Measurements from ENCODE around the gene GRM2.

GRM2 gene

DNA sequence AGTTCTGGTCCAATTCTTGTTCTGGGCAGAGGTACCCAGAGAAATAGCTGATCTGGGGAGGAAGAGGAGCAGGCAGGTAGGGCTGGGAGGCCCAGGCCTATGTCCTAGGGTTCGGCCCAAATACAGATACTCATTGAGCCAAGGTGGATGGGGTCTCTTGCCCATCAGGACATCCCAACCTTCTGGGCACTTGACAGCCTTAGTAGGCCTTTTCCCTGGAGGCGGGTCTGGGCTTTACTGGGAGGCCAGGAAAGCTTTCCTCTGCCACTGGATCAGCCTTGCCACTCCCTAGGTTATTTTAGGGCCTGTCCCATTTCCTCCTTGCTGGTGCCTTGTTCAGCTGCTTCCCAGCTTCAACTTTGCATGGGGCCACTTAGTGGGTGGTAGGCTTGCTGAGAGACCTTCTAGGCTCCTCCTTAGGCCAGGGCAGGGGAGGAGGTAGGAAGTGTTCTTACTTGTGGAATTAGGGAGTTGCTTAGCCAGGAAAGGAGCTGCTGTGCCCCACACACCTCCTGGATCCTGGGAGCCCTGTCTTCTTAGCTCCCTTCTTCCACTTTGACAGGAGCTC is 26.1 kb upstream of the GRM2 start:
- no peak for FAIRE-seq

DNA sequence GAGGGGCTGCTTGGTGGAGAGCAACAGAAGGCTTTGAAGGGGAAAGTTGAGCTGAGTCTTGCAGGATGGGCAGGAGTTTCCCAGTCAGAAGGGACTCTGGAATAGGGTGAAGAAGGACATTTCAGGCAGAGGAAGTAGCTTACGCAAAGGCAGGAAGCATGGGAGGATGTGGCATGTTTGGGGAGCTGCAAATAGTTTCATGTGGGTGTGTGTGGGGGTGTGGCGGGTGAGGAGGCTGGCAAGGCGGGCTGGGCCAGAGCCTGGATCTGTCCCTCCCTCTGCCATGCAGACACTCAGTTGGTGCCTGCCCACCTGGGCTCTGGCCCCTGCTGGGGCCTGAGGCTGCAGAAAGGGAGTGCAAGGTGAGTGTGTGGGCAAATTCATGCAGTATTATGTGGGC is 25.4 kb upstream of the GRM2 start:
- no peak for FAIRE-seq

DNA sequence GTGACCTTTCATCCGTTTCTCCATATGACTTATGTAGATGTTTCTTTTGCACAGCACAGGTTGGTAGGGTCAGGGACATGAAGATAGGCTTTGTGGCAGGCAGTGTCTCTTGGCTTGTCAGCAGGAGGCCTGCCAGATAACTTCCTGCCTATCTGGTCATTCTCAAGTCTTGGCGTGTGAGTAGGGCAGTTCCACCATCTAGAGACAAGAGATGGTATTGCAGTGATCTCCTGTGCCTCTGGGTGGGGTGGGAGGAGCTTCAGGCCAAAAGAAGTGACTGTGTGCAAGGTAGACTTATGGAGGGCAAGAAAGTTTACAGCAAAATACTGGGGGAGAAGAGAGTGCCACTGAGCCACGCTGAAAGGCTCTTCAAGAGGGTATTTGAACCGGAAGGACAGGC is 24.8 kb upstream of the GRM2 start:
- FAIRE-seq = peak; percentile 80

DNA sequence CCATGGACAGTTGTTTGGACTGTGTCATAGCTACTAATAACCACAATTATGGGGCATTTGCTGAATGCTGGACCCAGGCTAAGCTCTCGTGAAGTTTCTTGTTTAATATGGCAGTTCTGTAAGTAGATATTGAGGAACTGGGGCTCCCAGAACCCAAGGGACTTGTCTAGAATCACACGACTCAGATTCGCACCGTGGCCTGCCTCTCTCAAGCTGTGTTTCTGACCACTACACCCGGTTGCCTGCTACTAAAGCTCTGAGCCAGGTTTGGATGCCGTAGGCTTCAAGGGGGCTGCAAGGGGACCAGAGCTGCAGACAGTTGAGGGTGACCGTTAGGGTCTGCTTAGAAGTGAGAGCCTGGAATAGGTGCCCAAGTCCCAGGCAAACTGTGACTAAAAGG is 24.3 kb upstream of the GRM2 start:
- FAIRE-seq = no peak

DNA sequence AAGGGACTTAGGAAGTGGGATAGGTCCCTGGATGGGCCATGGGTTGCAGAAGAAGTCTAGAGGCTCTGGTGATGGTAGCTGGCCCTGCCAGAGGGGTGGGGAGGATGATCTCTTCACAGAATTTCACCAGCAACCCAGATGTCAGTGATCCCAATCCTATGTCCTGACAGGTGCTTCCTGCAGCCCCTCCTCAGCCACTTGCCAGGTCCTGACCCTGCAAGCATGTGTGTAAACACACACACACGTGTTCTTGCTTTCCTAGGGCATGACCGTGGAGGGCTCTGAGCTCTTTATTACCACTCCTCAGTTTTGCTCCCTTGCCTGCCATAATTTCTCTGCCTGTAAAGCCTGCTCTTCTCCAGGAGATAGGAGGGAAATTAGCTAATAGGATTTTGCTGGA is 23.3 kb upstream of the GRM2 start:
- FAIRE-seq = no peak

DNA sequence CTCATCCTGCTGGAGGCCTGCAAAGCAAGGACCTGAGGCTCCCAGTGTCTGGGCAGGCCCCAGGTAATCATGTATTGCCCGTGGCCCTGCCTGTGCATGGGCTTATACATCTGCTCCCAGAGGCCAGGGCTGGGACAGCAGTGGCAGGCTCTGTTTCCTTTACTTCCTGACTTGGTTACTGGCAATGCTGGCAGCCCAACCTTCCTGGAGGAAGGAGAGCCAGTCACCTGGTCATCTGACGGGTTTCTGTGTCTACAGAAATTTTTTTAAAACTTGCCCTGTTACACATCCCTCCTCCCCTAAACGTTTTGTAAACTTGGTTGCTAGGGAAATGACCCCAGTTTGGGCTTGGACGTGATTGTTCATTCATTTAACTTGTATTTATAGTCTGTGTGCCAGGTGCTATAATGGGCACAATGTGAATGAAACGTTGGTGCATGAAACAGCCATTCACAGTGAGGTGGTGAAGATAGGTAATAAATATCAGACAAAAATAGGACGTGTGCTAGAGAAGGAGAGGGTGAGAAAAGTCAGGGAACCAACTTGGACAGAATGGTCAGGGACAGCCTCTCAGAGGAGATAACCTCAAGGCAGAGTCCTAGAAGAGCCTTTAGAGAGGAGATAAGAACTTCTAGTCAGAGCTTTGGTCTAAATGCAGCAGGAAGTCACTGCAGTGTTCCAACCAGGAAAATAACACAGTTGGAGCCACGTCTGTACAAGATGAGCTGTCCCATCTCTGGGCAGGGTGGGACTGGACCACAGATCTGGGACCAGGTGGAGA is 21.7 kb upstream of the GRM2 start:
- no peak for FAIRE-seq

DNA sequence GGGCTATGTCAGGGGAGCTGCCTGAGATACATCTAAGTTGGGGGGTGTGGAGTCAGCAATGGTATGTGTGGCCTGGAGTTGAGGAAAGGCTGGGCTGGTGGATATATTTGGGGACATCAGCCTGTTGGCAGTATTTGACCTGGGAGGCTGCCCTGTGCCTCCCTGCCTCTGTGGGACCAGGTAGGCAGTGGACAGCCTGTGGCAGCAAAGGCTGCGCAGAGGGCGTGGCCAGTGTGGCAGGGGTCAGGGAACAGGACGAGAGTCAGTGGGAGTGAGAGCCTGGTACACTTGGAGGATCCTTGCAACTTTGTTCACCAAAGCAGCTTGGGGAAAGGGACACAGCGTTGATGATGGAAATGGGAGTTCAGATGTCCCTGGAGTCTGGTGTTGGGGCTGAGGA is 20.8 kb upstream of the GRM2 start:
- FAIRE-seq = no peak

DNA sequence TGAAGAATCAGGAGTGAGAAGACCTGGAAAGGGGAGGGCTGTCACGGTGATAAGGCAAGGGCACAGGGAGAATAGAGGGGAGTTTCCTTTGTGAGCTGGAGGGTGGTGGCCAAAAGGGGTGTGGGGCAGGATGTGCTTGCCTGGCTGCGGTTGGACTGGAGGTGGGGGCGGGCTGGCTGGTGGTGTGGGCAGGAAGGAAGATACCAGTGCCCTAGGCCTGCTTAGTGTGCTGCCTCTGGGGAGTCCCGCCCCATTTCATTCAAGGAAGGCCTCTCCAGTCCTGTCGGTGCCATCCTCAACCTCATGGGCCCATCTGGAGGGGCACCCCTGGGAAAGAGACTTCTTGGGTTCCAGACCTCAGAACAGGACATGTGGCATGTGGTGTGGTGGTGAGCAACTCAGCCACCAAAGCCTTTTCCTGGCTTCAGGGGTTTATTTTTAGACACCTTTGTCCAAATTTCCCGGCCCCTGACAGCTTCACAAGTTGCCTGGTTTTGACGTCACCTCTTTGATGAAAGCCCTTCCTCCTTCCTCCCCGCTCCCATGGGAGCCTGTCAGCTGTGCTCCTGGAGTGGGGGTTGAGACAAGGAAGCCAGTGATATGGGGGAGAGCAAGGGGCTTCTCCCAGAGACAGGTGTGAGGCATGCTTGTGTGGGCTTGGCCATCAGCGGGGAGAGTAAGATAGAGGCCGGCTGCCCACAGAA is 20.2 kb upstream of the GRM2 start:
- no peak for FAIRE-seq

DNA sequence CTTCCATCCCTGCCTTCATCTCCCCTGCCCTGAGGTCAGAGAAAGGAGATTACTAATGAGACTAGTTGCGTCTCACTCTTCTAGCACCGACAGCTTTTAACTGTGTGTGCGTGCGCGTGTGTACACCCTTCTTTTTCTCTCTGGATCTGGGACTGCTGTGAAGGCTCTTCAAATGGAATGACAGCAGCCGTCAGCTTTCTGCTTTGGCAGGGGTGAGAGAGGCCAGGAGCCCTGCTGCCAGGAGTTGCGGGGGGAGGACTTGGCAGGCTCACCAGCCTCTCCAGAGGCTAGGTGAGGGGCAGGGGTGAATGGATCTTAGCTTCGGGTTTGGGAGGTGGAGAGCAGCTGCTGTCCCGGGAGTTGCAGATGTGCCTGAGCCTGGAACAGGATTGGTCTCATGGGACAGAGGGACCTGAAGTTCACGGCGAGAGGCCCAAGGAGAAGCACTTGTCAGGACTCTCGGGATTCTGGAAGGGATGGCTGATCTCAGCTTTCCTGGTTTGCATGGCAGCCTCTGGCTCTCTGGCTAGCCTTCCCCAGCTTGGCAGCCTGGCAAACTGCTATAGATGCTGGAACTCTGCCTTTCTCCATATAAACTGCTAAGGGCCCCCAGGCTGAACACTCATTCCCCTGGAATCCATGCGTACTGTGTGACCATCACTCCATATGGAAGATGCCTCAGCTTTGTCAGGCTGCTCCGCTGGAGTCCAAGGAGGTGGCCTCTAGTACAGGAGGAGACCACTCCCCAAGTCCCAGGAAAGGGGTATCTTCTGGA is 19.2 kb upstream of the GRM2 start:
- no peak for FAIRE-seq

DNA sequence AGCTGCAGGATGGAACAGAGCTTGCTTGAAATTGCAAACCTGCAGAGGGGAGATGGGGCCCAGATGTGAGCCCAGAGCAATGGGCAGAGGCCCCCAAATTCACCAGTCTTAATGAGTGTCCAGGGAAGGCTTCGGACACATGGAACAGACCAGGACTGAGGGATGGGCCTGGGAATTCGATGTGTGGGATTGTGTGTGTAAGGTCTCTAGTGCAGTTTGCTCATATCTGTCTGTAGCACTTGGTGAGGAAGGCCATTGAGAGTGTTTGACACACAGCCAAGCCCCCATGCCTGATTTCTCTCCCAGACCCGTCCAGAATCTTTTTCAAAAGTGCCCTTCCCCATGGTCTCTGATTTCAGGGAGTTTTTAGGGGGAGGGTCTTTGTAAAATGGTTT is 18.7 kb upstream of the GRM2 start:
- no peak for FAIRE-seq

DNA sequence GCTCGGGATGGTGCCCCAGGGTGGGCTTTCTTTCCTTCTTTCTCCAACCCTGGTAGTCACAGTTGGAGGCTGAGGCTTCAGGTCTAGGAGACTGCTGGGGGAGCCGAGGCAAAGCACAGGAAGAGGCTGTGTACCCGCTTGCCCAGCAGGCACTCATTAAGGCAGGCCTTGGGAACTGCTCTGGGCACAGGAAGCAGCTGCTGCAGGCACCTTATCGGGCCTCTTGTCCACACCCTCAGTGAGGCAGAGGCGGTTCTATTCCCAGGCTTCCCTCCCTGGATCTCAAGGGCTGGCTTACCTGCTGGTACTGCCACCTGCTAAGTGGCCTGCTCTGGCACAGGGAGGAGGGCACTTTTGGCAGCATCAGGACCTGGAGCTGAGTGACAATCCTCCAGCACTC is 15.8 kb upstream of the GRM2 start:
- FAIRE-seq = no peak

DNA sequence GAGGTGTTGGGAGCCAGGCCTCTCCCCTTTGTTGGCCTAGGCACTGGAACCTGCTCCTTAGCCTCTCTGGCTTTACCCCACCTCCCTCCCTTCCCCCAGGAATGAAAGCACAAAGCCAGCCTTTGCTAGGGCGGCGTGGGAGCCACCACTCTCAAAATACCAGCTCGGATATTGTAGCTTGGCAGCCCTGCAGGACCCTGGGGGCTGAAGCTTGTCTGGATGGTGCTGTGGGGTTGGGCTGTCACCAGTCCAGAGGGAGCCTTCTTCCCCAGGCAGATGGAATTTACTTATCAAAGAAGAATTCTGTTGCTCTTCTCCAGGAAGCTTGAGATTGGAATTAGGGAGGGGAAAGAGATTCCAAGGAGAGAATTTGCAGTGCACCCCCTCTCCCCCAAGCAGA is 14.9 kb upstream of the GRM2 start:
- no peak for FAIRE-seq

DNA sequence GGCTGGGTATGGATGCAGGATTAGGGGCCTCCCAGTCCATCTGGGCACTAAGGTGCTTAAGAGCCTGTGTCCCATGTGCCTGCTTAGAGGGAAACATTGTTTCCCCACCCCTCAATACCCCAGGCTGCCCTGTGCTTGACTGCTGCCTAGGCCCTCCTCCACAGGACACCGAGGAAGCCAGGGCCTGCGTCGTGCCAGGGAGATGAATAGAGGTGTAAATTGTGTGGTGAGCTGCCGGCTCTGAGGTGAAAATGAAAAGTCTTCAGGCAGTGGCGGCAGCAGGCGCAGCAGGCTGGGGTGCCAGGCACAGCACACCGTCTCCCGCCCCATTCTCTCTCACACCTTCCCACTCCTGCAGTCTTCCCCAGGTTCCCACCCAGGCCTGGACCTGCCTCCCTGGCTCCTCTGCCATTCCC is 13.9 kb upstream of the GRM2 start:
- FAIRE-seq = no peak

DNA sequence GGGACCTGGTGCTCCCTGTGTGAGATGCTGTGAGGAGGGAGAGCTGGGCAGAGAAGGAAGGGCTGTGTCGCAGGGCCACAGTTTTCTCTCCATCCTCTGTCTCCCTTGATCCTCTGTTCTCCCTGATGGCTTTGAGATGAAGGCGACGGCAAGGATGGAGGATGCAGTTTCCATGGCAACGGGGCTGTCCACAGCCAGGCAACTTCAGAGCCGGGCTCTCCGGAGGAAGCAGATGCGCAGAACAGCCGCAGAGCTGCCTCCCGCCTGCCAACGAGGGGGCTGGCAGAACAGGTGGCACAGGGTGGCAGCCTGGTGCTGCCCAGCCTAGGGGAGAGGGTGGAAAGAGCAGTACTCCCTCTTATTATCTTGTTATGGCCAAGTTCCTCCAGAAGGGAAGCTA is 9.9 kb upstream of the GRM2 start:
- FAIRE-seq = no peak

DNA sequence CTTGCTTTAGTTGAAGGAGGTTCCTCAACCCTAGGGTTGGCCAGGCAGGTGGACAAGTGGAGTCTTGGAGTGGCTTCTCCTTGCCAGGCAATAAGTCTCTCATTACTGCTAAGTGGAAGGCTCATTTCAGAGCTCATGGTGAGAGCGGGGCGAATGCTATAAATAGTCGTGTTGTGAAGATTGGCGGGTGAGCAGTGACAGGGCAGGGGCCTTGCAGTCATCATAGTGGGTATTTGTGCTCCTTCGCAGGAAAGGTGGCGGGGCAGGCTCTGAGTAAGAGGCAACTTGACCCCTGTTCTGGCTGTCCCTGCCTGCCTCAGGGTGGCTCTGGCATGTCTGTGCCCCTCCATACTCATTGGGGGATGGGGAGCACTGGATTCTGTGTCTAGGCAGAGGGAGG is 8.7 kb upstream of the GRM2 start:
- no peak for FAIRE-seq

DNA sequence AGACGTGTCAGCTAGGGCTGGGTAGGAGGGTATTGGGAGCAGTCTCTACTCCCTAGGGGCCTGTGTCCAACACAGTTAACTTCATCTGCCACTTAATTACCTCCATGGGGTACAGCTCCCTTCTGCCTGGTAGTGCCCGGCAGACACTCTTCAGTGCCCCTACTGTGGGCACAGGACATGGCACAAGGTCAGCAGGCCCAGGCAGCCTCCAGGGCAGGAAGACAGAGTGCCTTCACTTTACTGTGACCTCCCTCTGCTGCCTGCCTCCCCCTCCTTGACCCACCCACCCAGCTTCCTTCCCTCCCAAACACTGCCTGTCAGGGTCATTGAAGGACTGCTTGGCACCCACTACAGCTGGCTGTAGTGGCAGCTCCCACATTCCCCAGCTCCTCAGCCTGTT is 6.5 kb upstream of the GRM2 start:
- FAIRE-seq = no peak

DNA sequence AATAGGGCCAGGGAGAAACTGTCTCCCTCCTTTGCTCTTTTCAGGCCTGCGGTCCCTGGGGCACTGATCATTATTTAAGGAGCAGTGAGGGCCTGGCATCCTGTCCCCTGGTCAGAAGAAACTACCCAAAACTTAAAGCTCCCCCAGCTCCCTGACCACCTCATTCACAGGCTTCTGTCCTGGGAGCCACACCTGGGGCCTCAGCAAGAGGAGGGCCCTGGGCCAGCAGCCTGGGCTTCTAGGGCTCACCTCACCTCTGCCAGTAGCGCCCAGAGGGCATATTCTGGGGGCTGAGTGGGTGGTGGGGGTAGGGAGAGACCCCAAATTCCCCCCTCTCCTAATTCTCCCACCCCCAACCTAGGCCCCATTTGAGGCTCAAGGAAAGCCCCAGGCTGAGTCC is 4.7 kb upstream of the GRM2 start:
- no peak for FAIRE-seq

DNA sequence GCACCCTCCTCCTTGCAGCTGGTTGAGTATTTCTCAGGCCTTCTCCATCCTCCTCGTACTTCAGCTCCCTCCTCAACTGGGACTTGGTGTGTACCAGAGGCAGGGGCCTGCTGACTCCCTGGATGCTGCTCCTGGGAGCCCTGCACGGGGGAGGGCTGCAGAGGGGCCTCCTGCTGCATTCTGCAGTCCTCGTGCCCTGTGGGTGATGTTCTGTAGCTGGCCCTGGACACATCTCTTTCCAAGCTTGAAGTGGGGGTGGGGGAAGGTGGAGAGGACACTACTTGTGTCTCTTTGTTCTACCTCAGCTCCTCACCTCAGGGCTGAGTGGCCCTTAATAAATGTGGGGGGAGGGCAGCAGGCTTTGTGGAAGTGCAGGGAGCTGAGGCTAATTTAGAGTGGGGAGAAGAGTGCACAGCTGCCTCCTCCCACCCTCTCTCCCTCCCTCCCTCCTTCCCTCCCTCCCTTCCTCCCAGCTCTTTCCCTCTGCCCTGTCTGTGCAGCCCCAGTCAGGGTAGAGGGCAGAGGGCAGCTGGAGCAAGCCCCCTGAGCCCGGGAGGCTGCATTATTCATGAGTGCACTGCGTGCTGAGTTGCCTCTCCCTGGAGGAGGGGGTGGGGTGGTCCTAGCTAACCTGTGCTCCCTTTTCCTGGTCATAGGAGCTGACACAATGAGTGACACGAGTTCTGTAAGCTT is 3.7 kb upstream of the GRM2 start:
- no peak for FAIRE-seq

DNA sequence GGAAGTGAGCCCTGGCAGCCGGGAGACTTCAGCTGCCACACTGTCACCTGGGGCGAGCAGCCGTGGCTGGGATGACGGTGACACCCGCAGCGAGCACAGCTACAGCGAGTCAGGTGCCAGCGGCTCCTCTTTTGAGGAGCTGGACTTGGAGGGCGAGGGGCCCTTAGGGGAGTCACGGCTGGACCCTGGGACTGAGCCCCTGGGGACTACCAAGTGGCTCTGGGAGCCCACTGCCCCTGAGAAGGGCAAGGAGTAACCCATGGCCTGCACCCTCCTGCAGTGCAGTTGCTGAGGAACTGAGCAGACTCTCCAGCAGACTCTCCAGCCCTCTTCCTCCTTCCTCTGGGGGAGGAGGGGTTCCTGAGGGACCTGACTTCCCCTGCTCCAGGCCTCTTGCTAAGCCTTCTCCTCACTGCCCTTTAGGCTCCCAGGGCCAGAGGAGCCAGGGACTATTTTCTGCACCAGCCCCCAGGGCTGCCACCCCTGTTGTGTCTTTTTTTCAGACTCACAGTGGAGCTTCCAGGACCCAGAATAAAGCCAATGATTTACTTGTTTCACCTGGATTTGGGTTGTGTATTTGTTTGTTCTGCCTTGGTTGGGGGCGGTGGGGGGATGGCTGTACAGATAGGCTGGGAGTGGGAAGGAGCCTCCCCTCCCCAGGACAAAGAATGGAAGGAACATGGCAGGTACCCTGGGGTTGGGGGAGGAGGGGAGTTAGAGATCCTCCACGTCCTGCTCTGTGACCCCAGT is 2.9 kb upstream of the GRM2 start:
- no peak for FAIRE-seq

DNA sequence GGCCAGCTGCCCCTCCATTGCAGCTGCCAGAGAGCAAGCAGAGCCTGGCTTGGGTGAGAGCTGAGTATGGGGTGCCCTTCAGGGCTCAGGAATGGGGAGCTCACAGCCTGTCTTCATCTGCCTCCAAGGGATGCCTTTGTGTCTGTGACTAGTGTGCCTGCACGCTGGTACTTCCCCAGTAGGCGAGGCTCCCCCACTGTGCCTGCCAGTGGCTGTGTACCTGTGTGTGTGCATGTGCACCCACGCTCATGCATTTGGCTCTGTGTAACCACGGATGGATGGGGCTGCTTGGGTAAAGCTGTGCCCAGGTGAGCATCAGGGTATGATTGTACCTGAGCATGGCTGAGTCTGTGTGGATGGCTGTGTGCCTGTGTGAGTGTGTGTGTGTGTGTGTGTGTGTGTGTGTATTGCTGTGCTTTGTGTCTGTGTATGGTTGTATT is 2.3 kb upstream of the GRM2 start:
- FAIRE-seq = no peak

DNA sequence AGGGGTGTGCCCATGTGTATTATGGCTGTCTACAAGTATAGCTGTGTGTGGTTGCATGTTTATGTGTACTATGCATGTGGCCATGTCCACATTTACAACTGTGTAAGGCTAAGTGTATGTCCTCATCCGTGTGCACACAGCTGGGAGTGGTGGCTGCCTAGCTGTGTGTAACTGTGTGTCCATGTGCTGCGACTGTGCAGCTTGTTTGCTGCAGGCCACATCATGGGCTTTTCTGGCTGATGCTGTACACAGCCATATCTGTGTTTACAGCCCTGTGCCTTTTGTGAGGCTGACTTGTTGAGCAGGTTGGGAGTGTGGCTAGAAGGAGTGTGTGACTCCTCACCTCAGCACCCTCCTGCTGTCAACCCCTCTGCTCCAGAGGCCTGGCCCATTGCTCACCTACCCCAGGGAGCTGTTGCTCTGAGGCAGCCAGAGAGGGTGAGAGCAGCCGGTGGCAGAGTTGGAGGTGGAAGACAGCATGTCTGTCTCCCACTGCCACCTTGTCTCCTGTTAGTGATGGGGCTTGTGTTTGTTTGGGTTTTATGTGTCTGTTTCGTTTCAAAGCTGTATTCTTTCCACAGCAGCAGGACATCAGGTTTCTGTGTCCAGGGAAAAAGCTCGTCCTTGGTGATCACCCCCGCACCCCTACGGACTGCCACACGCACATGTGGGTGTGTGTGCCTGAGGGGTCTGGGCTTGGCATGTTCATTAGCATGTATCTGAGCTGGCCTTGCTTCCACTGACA is 1.4 kb upstream of the GRM2 start:
- no peak for FAIRE-seq
